H1 (cell line): Measurements from ENCODE around the gene BATF3.

Experiments
- ASH2L ChIP-seq: fragments of 200-600, 300-600 bp; sonication (generic); IDR thresholded peaks from one replicate; pipeline ENCODE4 v1.7.1; 2017; ENCODE audit warnings: low read length
- BACH1 ChIP-seq: IDR thresholded peaks from 2 replicates; pipeline ENCODE4 v1.6.1; 2012; ENCODE audit warnings: low read length, improper control_type of control experiment
- BCL11A ChIP-seq, 2 experiments: IDR thresholded peaks; one replicate each; pipeline ENCODE4 v1.6.1; 2011; ENCODE audit warnings: low read depth in 2 of 2, low read length in 2 of 2, mild to moderate bottlenecking in 2 of 2
- CTCF ChIP-seq, 3 experiments: IDR thresholded peaks; 1 replicate in 2 of 3; 2 replicates in 1 of 3; pipeline versions ENCODE4 v1.5.1 to v1.6.1; 2011; ENCODE audit warnings: low read length in 3 of 3, mild to moderate bottlenecking in 3 of 3, inconsistent platforms in 2 of 3, low read depth in 1 of 3, moderate library complexity in 1 of 3; ENCODE audit not compliant: insufficient read depth in 1 of 3; ENCODE audit errors: control extremely low read depth in 1 of 3
- EP300 ChIP-seq, 2 experiments: IDR thresholded peaks; 1 replicate in 1 of 2; 2 replicates in 1 of 2; pipeline ENCODE4 v1.6.1; 2011 to 2012; ENCODE audit warnings: low read depth in 2 of 2, low read length in 2 of 2, mild to moderate bottlenecking in 2 of 2, borderline replicate concordance in 1 of 2, inconsistent platforms in 1 of 2, moderate library complexity in 1 of 2
- HDAC2 ChIP-seq, 2 experiments: fragments of 300-600 bp in 1 of 2; sonication (generic) in 1 of 2; IDR thresholded peaks; 2 replicates each; pipeline ENCODE4 v1.6.1; 2011 to 2012; ENCODE audit warnings: low read depth in 2 of 2, low read length in 2 of 2, mild to moderate bottlenecking in 2 of 2, moderate library complexity in 2 of 2, borderline replicate concordance in 1 of 2, inconsistent platforms in 1 of 2
- JUND ChIP-seq: IDR thresholded peaks from 2 replicates; pipeline ENCODE4 v1.6.1; 2011; ENCODE audit warnings: mild to moderate bottlenecking, improper control_type of control experiment, low read length
- KDM1A ChIP-seq: fragments of 200-600, 300-600 bp; sonication (generic); IDR thresholded peaks from 2 replicates; pipeline ENCODE4 v1.7.1; 2016; ENCODE audit warnings: mild to moderate bottlenecking, low read length, borderline replicate concordance
- KDM5A ChIP-seq: fragments of 200-600 bp; IDR thresholded peaks from 2 replicates; pipeline ENCODE4 v1.7.1; 2012; ENCODE audit warnings: mild to moderate bottlenecking, low read length, inconsistent platforms, mixed read lengths
- MAFK ChIP-seq: IDR thresholded peaks from 2 replicates; pipeline ENCODE4 v1.6.1; 2012; ENCODE audit warnings: low read depth, mild to moderate bottlenecking, improper control_type of control experiment, low read length
- POLR2A ChIP-seq, 2 experiments: IDR thresholded peaks; 1 replicate in 1 of 2; 2 replicates in 1 of 2; pipeline ENCODE4 v1.6.1; 2011; ENCODE audit warnings: low read depth in 2 of 2, low read length in 2 of 2, mild to moderate bottlenecking in 2 of 2; ENCODE audit errors: control extremely low read depth in 1 of 2
- POLR2AphosphoS5 ChIP-seq: IDR thresholded peaks from 2 replicates; pipeline ENCODE4 v1.6.1; 2011; ENCODE audit warnings: low read depth, low read length
- RBBP5 ChIP-seq: IDR thresholded peaks from 2 replicates; pipeline ENCODE4 v1.7.1; 2012; ENCODE audit warnings: low read depth, mild to moderate bottlenecking, inconsistent platforms, low read length, moderate library complexity, borderline replicate concordance
- TAF7 ChIP-seq: optimal IDR thresholded peaks from 2 replicates; pipeline ENCODE3; 2011; ENCODE audit warnings: low read depth, mild to moderate bottlenecking, inconsistent platforms, low read length, moderate library complexity, borderline replicate concordance

GRCh38 chr1:212686591-212686990 is 13.0 kb downstream of the BATF3 start:
- TF ChIP-seq CTCF (IDR thresholded peaks at IDR 0.05; ENCODE audit: control extremely low read depth in 1 of 3, insufficient read depth in 1 of 3, low read depth in 1 of 3, low read length in 3 of 3) (no peak), POLR2AphosphoS5 (no peak), JUND (no peak), MAFK (no peak), HDAC2 (IDR thresholded peaks at IDR 0.05; ENCODE audit: borderline replicate concordance in 1 of 2, low read depth in 2 of 2, low read length in 2 of 2) (no peak), POLR2A (IDR thresholded peaks at IDR 0.05; ENCODE audit: control extremely low read depth in 1 of 2, low read depth in 2 of 2, low read length in 2 of 2) (no peak), KDM5A (no peak), ASH2L (no peak), BCL11A (IDR thresholded peaks at IDR 0.05; ENCODE audit: low read depth in 2 of 2, low read length in 2 of 2) (no peak), KDM1A (no peak), TAF7 (no peak), EP300 (IDR thresholded peaks at IDR 0.05; ENCODE audit: borderline replicate concordance in 1 of 2, low read depth in 2 of 2, low read length in 2 of 2) (no peak), RBBP5 (no peak), BACH1 (no peak)
